ENCODE data around the gene IGFBP5.

The IGFBP5 gene

DNA sequence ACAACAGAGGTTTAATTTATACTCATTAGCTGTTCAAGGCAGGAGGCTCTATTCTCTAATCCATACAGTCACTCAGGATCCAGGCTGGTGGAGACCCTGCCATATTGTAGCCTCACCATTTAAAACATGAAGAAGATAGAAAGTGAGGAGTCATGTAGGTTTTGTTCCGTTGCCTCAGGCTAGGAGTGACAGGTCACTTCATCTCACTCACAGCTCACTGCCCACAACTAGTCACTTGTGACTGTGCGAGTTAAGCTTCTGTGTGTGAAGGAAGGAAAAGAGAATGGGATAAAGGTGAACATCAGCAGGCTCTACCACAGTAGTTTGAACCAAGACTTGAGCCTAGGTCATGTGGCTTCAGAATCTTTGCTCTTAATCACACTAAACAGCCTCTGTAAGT is 71.1 kb downstream of the IGFBP5 start:
- TF ChIP-seq CTCF (IDR thresholded peaks at IDR 0.05; ENCODE audit: control insufficient read depth, insufficient read depth, low read depth, low read length, missing control alignments) = no peak
- no peak overlapping the region for H3K4me3 ChIP-seq (ENCODE audit: control insufficient read depth, low read depth, low read length)
- DNase-seq (ENCODE audit: low read depth) = no peak

DNA sequence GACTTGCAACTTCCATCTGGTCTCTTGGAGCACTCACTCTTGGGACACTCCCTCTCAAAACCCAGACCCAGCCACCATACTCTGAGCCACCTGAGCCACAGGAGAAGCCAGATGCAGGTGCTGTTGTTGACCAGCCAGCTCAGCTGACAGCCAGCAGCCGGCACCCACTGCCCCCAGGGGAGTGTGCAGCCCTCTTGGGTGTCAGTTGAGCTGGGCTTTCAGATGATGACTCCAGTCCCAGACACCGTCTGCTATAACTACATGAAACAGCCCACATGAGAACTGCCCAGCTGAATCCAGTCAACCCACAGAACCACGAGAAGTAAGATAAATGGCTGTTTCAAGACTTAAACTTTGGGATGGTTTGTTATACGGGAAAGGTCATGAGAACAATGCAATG is 72.8 kb downstream of the IGFBP5 start:
- no peak for DNase-seq (ENCODE audit: low read depth)
- no peak overlapping the region for H3K4me3 ChIP-seq (ENCODE audit: control insufficient read depth, low read depth, low read length)
- no peak for TF ChIP-seq CTCF (IDR thresholded peaks at IDR 0.05; ENCODE audit: control insufficient read depth, insufficient read depth, low read depth, low read length, missing control alignments)
